MM.1S (cell line): Measurements from ENCODE around the gene BRD4.

Experiments used
- DNase-seq: peaks from one replicate; pipeline ENCODE4 v3.0.0-alpha.2; 2015
- H2AFZ ChIP-seq: fragments of 300-600 bp; sonication (generic); 2 replicates; pipeline ENCODE4 v1.6.0; 2016; ENCODE audit warnings: antibody characterized with exemption, low read length
- H3F3A ChIP-seq: fragments of 300-600 bp; sonication (generic); 2 replicates; pipeline ENCODE4 v1.6.1; 2016; ENCODE audit warnings: mild to moderate bottlenecking, antibody characterized with exemption, low read length, moderate library complexity, mixed read lengths; ENCODE audit not compliant: insufficient read depth
- H3K27ac ChIP-seq: fragments of 300-600 bp; sonication (generic); 2 replicates; pipeline ENCODE4 v1.5.1; 2016; ENCODE audit warnings: mild to moderate bottlenecking, low read length
- H3K27me3 ChIP-seq: fragments of 300-600 bp; sonication (generic); replicated peaks from 2 replicates; pipeline ENCODE4 v1.6.0; 2016; ENCODE audit warnings: low read length; ENCODE audit not compliant: insufficient read depth
- H3K36me3 ChIP-seq: fragments of 300-600 bp; sonication (generic); replicated peaks from 2 replicates; pipeline ENCODE4 v1.6.1; 2016; ENCODE audit warnings: mild to moderate bottlenecking, low read length, mixed read lengths; ENCODE audit not compliant: insufficient read depth
- H3K4me1 ChIP-seq: fragments of 300-600 bp; sonication (generic); 2 replicates; pipeline ENCODE4 v1.6.1; 2016; ENCODE audit warnings: low read length, mixed read lengths
- H3K4me2 ChIP-seq: fragments of 300-600 bp; sonication (generic); 2 replicates; pipeline ENCODE4 v1.6.0; 2016; ENCODE audit warnings: low read depth, low read length
- H3K4me3 ChIP-seq: fragments of 300-600 bp; sonication (generic); 2 replicates; pipeline ENCODE4 v1.5.1; 2016; ENCODE audit warnings: low read length, mixed read lengths
- H3K79me2 ChIP-seq: fragments of 300-600 bp; sonication (generic); 2 replicates; pipeline ENCODE4 v1.6.1; 2016; ENCODE audit warnings: mixed run types, low read length, mixed read lengths
- H3K9ac ChIP-seq: fragments of 300-600 bp; sonication (generic); 2 replicates; pipeline ENCODE4 v1.6.1; 2016; ENCODE audit warnings: low read length, mixed read lengths
- H3K9me2 ChIP-seq: fragments of 300-600 bp; sonication (generic); replicated peaks from 2 replicates; pipeline ENCODE4 v1.6.1; 2016; ENCODE audit warnings: mild to moderate bottlenecking, low read length, mixed read lengths; ENCODE audit not compliant: insufficient read depth
- H3K9me3 ChIP-seq: fragments of 300-600 bp; sonication (generic); replicated peaks from 2 replicates; pipeline ENCODE4 v1.6.1; 2016; ENCODE audit warnings: mild to moderate bottlenecking, low read length, mixed read lengths; ENCODE audit not compliant: insufficient read depth
- H4K20me1 ChIP-seq: fragments of 300-600 bp; sonication (generic); 2 replicates; pipeline ENCODE4 v1.6.1; 2016; ENCODE audit warnings: mild to moderate bottlenecking, low read length, moderate library complexity, mixed read lengths; ENCODE audit not compliant: insufficient read depth
- CTCF ChIP-seq: fragments of 300-600 bp; sonication (generic); IDR thresholded peaks from 2 replicates; pipeline ENCODE4 v1.5.1; 2016; ENCODE audit warnings: antibody characterized with exemption, low read length, mixed read lengths
- EZH2 ChIP-seq: fragments of 300-600 bp; sonication (generic); optimal IDR thresholded peaks from 2 replicates; pipeline ENCODE3; 2017; ENCODE audit warnings: low read depth, mild to moderate bottlenecking, antibody characterized with exemption, low read length, mixed read lengths
- EZH2phosphoT487 ChIP-seq: fragments of 300-600 bp; sonication (generic); IDR thresholded peaks from 2 replicates; pipeline ENCODE4 v1.6.1; 2018; ENCODE audit warnings: antibody characterized with exemption, low read length

BRD4 gene

GRCh38 chr19:15280915-15281683, 51.2 kb downstream of the BRD4 start:
- H2AFZ ChIP-seq, result no peak overlapping the region
- H3K9me2 ChIP-seq, result no peaks in the 10 kb centered on the region
- H3K79me2 ChIP-seq, result peaks cover 100% of the 10 kb centered on the region
- no peak overlapping the region for H3K9ac ChIP-seq
- H3K27ac ChIP-seq, result no peak overlapping the region
- DNase-seq, result no peak
- no peak for TF ChIP-seq EZH2
- no peak for TF ChIP-seq EZH2phosphoT487
- no peak for TF ChIP-seq CTCF
- H3K27me3 ChIP-seq, result no peaks in the 10 kb centered on the region
- peaks cover 58% of the 10 kb centered on the region for H3K4me1 ChIP-seq
- peaks cover 88% of the 10 kb centered on the region for H4K20me1 ChIP-seq
- no peaks in the 10 kb centered on the region for H3K9me3 ChIP-seq
- peaks cover 11% of the 10 kb centered on the region for H3F3A ChIP-seq
- H3K4me2 ChIP-seq, result no peak overlapping the region
- no peak overlapping the region for H3K4me3 ChIP-seq
- H3K36me3 ChIP-seq, result no peaks in the 10 kb centered on the region

GRCh38 chr19:15280048-15280725, 52.2 kb downstream of the BRD4 start:
- TF ChIP-seq EZH2phosphoT487 (no peak), EZH2 (no peak), CTCF (no peak)
- H3K79me2 ChIP-seq, result peaks cover 100% of the 10 kb centered on the region
- peaks cover 49% of the 10 kb centered on the region for H3K4me1 ChIP-seq
- no peaks in the 10 kb centered on the region for H3K9me3 ChIP-seq
- peaks cover 11% of the 10 kb centered on the region for H3F3A ChIP-seq
- H3K36me3 ChIP-seq, result no peaks in the 10 kb centered on the region
- no peak overlapping the region for H2AFZ ChIP-seq
- no peaks in the 10 kb centered on the region for H3K27me3 ChIP-seq
- no peak overlapping the region for H3K4me3 ChIP-seq
- H3K27ac ChIP-seq, result peak overlapping the region; percentile 20; the same call in 1 of the 2 replicates
- DNase-seq, result no peak
- no peak overlapping the region for H3K9ac ChIP-seq
- H4K20me1 ChIP-seq, result peaks cover 87% of the 10 kb centered on the region
- H3K4me2 ChIP-seq, result no peak overlapping the region
- no peaks in the 10 kb centered on the region for H3K9me2 ChIP-seq

- Histone ChIP-seq H3K27ac (peak overlapping the region; percentile 20; the same call in 1 of the 2 replicates), H3K9me3 (no peaks in the 10 kb centered on the region), H3K9ac (no peak overlapping the region), H3K36me3 (no peaks in the 10 kb centered on the region), H3K27me3 (no peaks in the 10 kb centered on the region), H3K4me1 (peaks cover 41% of the 10 kb centered on the region), H3K4me2 (no peak overlapping the region), H3K79me2 (peaks cover 100% of the 10 kb centered on the region), H3F3A (peaks cover 11% of the 10 kb centered on the region), H4K20me1 (peaks cover 85% of the 10 kb centered on the region), H2AFZ (no peak overlapping the region), H3K9me2 (no peaks in the 10 kb centered on the region), H3K4me3 (no peak overlapping the region)
- no peak for DNase-seq
- no peak for TF ChIP-seq CTCF
- no peak for TF ChIP-seq EZH2phosphoT487
- TF ChIP-seq EZH2, result no peak
These were observed 52.9 kb downstream of the BRD4 start for GRCh38 chr19:15279326-15279904.
